Liver (tissue), 3 donors: ENCODE results near the gene MEGF6.

Experiments
- HNF4G ChIP-seq: IDR thresholded peaks from 2 replicates; pipeline ENCODE4 v1.6.1; 2016; ENCODE audit warnings: antibody characterized with exemption
- RAD21 ChIP-seq, 2 donors: IDR thresholded peaks; 2 replicates each; pipeline ENCODE4 v1.6.1; 2016; ENCODE audit warnings: antibody characterized with exemption in 2 of 2, mild to moderate bottlenecking in 2 of 2
- RXRA ChIP-seq, 2 donors: IDR thresholded peaks; 2 replicates each; pipeline ENCODE4 v1.6.1; 2017 to 2018; ENCODE audit warnings: antibody characterized with exemption in 2 of 2, mild to moderate bottlenecking in 1 of 2
- TAF1 ChIP-seq: conservative IDR thresholded peaks from 2 replicates; pipeline ENCODE4 v1.6.1; 2016; ENCODE audit warnings: antibody characterized with exemption, mild to moderate bottlenecking
- YY1 ChIP-seq: IDR thresholded peaks from 2 replicates; pipeline ENCODE4 v1.6.1; 2016; ENCODE audit warnings: antibody characterized with exemption, mild to moderate bottlenecking
- TF ChIP-seq, protein P1 (sequence below): fragments of 150-350 bp; IDR thresholded peaks from 2 replicates; pipeline ENCODE4 v1.5.1; 2017; ENCODE audit warnings: improper control_type of control experiment, low read depth, low read length; ENCODE audit not compliant: missing input control
- TF ChIP-seq, protein P2 (sequence below): IDR thresholded peaks from 2 replicates; pipeline ENCODE4 v1.6.1; 2016; ENCODE audit warnings: antibody characterized with exemption
- donor health status: healthy.
- donor health status: healthy.

DNA sequence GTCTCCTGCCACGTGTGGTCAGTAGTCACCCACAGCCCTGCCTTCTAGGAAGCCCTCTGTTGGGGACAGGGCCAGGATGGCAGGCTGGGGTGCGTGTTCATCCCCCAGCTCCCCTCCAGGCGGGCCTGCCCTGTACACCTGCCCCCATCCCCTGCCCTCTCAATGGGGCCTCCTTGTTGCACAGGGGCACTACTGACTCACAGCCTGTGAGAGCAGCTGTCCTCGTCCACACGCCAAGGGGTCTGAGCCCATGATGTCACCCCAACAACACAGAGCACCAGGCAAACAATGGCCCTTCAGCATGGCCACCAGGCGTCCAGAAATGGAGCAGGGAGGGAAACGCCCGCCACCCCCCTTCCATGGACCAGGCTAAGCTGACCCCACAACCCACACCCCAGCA, 92.6 kb downstream of the MEGF6 start:
- TF ChIP-seq YY1: no peak
- TF ChIP-seq TAF1: no peak
- TF ChIP-seq, protein P1, sequence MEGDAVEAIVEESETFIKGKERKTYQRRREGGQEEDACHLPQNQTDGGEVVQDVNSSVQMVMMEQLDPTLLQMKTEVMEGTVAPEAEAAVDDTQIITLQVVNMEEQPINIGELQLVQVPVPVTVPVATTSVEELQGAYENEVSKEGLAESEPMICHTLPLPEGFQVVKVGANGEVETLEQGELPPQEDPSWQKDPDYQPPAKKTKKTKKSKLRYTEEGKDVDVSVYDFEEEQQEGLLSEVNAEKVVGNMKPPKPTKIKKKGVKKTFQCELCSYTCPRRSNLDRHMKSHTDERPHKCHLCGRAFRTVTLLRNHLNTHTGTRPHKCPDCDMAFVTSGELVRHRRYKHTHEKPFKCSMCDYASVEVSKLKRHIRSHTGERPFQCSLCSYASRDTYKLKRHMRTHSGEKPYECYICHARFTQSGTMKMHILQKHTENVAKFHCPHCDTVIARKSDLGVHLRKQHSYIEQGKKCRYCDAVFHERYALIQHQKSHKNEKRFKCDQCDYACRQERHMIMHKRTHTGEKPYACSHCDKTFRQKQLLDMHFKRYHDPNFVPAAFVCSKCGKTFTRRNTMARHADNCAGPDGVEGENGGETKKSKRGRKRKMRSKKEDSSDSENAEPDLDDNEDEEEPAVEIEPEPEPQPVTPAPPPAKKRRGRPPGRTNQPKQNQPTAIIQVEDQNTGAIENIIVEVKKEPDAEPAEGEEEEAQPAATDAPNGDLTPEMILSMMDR: no peak
- no peak for TF ChIP-seq RAD21 (IDR thresholded peaks at IDR 0.05)
- TF ChIP-seq, protein P2, sequence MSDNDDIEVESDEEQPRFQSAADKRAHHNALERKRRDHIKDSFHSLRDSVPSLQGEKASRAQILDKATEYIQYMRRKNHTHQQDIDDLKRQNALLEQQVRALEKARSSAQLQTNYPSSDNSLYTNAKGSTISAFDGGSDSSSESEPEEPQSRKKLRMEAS: no peak
- TF ChIP-seq RXRA (IDR thresholded peaks at IDR 0.05): no peak
- TF ChIP-seq HNF4G: no peak
